ENCODE data around the gene UNC119.

Gene UNC119

DNA sequence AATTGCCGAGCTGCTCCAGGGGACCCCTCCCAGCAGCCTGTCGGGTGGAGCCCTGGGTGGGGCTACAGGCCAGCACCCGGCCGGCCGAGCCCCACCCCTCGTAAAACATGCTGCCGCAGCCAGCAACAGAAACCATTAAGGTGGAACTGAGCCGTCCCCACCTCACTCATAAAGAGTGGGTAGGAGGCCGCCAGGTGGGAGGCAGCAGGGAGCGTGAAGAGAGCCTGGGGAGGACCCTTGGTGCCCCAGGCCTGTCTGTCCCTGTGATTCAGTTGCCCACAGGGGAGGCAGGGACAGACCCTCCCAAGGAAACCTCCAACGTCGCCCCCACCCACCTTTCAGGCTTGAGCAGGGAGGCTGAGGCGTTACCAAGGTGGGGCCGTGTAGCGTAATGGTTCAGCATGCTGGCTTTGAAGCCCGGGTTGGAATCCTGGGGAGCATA lies 37.8 kb downstream of the UNC119 start:
- H2AFZ ChIP-seq (ENCODE audit: low read length) = no peak overlapping the region
- H3K36me3 ChIP-seq (ENCODE audit: insufficient read depth, low read length) = no peaks in the 10 kb centered on the region; the same call in 1 of the 2 replicates
- TF ChIP-seq, protein P1, sequence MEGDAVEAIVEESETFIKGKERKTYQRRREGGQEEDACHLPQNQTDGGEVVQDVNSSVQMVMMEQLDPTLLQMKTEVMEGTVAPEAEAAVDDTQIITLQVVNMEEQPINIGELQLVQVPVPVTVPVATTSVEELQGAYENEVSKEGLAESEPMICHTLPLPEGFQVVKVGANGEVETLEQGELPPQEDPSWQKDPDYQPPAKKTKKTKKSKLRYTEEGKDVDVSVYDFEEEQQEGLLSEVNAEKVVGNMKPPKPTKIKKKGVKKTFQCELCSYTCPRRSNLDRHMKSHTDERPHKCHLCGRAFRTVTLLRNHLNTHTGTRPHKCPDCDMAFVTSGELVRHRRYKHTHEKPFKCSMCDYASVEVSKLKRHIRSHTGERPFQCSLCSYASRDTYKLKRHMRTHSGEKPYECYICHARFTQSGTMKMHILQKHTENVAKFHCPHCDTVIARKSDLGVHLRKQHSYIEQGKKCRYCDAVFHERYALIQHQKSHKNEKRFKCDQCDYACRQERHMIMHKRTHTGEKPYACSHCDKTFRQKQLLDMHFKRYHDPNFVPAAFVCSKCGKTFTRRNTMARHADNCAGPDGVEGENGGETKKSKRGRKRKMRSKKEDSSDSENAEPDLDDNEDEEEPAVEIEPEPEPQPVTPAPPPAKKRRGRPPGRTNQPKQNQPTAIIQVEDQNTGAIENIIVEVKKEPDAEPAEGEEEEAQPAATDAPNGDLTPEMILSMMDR (IDR thresholded peaks at IDR 0.05; ENCODE audit: low read length) = no peak
- no peak for TF ChIP-seq EZH2 (IDR thresholded peaks at IDR 0.05; ENCODE audit: borderline replicate concordance, low read length)
- no peak overlapping the region for H3K9ac ChIP-seq (ENCODE audit: low read length)
- 0 out of 2 replicates have a peak, but pooled peaks cover 3% of the 10 kb centered on the region for H3K9me3 ChIP-seq (ENCODE audit: low read length)
- H3K9me2 ChIP-seq (ENCODE audit: low read depth, low read length) = no peaks in the 10 kb centered on the region
- H4K20me1 ChIP-seq (ENCODE audit: insufficient read depth, low read length) = no peaks in the 10 kb centered on the region
- H3K4me3 ChIP-seq (ENCODE audit: low read depth, low read length, poor library complexity, severe bottlenecking) = no peak overlapping the region
- H3F3A ChIP-seq (ENCODE audit: insufficient read depth, low read length) = no peaks in the 10 kb centered on the region
- no peak overlapping the region for H3K4me2 ChIP-seq (ENCODE audit: low read length)
- no peaks in the 10 kb centered on the region for H3K79me2 ChIP-seq (ENCODE audit: insufficient read depth, low read length)
- peaks cover 10% of the 10 kb centered on the region for H3K27me3 ChIP-seq (ENCODE audit: insufficient read depth, low read length)
- H3K27ac ChIP-seq (ENCODE audit: low read depth, low read length, poor library complexity, severe bottlenecking) = no peak overlapping the region
- no peaks in the 10 kb centered on the region for H3K4me1 ChIP-seq (ENCODE audit: insufficient read depth, low read length, severe bottlenecking)

DNA sequence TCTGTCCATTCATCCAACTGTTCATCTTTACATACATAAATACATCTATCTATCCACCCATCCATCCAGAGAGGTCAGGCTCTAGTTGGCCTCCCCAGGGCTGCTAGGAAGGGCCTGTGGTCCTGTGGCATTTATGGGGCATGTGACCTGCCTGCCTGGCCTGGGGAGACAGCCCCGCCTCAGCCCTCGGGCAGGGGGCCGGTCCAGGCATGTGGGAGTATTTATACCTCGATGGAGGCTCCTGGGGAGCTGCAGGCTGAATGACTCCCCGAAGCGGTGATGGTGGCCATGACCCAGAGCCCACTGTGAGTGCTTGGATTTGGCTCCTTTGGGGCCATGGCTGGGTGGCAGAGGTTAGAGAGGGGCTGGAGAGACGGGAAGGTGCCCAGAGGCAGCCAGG lies 38.9 kb downstream of the UNC119 start:
- Histone ChIP-seq H3K27me3 (ENCODE audit: insufficient read depth, low read length) (peaks cover 10% of the 10 kb centered on the region), H4K20me1 (ENCODE audit: insufficient read depth, low read length) (no peaks in the 10 kb centered on the region), H3K9me3 (ENCODE audit: low read length) (0 out of 2 replicates have a peak, but pooled peaks cover 3% of the 10 kb centered on the region), H3F3A (ENCODE audit: insufficient read depth, low read length) (no peaks in the 10 kb centered on the region), H2AFZ (ENCODE audit: low read length) (no peak overlapping the region), H3K4me3 (ENCODE audit: low read depth, low read length, poor library complexity, severe bottlenecking) (no peak overlapping the region), H3K9ac (ENCODE audit: low read length) (no peak overlapping the region), H3K9me2 (ENCODE audit: low read depth, low read length) (no peaks in the 10 kb centered on the region), H3K4me1 (ENCODE audit: insufficient read depth, low read length, severe bottlenecking) (no peaks in the 10 kb centered on the region), H3K27ac (ENCODE audit: low read depth, low read length, poor library complexity, severe bottlenecking) (no peak overlapping the region), H3K4me2 (ENCODE audit: low read length) (no peak overlapping the region), H3K79me2 (ENCODE audit: insufficient read depth, low read length) (no peaks in the 10 kb centered on the region), H3K36me3 (ENCODE audit: insufficient read depth, low read length) (no peaks in the 10 kb centered on the region; the same call in 1 of the 2 replicates)
- TF ChIP-seq, protein P1 (IDR thresholded peaks at IDR 0.05; ENCODE audit: low read length) = no peak
- no peak for TF ChIP-seq EZH2 (IDR thresholded peaks at IDR 0.05; ENCODE audit: borderline replicate concordance, low read length)

DNA sequence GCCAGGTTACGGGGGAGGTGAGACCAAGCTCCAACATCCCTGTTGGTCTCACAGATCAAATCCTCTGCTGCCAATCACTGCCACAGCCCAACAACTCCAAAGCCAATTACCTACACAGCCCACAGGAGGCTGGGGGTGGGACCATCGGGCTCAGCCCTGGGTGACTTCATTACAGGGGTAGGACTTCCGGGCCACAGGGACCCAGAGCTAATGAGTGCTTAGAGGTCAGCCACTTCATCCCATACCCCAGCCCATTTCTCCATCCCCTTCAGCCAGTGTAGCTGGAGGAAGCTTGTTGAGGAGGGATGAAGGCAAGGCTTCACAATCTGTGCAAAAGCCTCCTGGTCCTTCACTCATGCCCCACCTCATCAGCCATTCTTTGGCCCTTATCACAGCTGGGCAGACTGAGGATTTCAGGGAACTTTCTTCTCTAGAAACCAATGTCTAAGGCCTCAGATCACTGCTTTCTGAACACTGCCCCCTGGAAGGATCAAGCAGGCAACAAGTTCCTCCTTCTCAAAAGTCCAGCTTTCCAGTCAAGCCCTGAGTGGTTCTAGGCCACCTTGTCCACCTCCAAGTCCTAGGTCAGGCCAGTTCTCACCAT lies 40.5 kb downstream of the UNC119 start:
- Histone ChIP-seq H3K27me3 (ENCODE audit: insufficient read depth, low read length) (peaks cover 10% of the 10 kb centered on the region), H3F3A (ENCODE audit: insufficient read depth, low read length) (no peaks in the 10 kb centered on the region), H3K27ac (ENCODE audit: low read depth, low read length, poor library complexity, severe bottlenecking) (no peak overlapping the region)

More for the DNA sequence above, 40.5 kb downstream of the UNC119 start:
- Histone ChIP-seq H3K4me3 (ENCODE audit: low read depth, low read length, poor library complexity, severe bottlenecking) (no peak overlapping the region), H2AFZ (ENCODE audit: low read length) (no peak overlapping the region), H3K79me2 (ENCODE audit: insufficient read depth, low read length) (no peaks in the 10 kb centered on the region), H3K4me1 (ENCODE audit: insufficient read depth, low read length, severe bottlenecking) (no peaks in the 10 kb centered on the region), H3K9ac (ENCODE audit: low read length) (no peak overlapping the region), H3K9me2 (ENCODE audit: low read depth, low read length) (no peaks in the 10 kb centered on the region), H3K9me3 (ENCODE audit: low read length) (0 out of 2 replicates have a peak, but pooled peaks cover 3% of the 10 kb centered on the region), H3K4me2 (ENCODE audit: low read length) (no peak overlapping the region), H3K36me3 (ENCODE audit: insufficient read depth, low read length) (no peaks in the 10 kb centered on the region; the same call in 1 of the 2 replicates), H4K20me1 (ENCODE audit: insufficient read depth, low read length) (no peaks in the 10 kb centered on the region)
- TF ChIP-seq EZH2 (IDR thresholded peaks at IDR 0.05; ENCODE audit: borderline replicate concordance, low read length) = no peak
- TF ChIP-seq, protein P1 (IDR thresholded peaks at IDR 0.05; ENCODE audit: low read length) = no peak

Data from OCI-LY1 (cell line).